Measurements from ENCODE around the gene ITGB5. TPM values are rescaled to one million over a fixed set of nuclear protein-coding genes. Genes with fewer than 3 reads are reported as not detected.

ITGB5 gene
- total and polyA plus RNA-seq, 2 donors (not counting 1 experiment from before 2014, with no cell fraction given) = 0.15 to 0.54 TPM

DNA sequence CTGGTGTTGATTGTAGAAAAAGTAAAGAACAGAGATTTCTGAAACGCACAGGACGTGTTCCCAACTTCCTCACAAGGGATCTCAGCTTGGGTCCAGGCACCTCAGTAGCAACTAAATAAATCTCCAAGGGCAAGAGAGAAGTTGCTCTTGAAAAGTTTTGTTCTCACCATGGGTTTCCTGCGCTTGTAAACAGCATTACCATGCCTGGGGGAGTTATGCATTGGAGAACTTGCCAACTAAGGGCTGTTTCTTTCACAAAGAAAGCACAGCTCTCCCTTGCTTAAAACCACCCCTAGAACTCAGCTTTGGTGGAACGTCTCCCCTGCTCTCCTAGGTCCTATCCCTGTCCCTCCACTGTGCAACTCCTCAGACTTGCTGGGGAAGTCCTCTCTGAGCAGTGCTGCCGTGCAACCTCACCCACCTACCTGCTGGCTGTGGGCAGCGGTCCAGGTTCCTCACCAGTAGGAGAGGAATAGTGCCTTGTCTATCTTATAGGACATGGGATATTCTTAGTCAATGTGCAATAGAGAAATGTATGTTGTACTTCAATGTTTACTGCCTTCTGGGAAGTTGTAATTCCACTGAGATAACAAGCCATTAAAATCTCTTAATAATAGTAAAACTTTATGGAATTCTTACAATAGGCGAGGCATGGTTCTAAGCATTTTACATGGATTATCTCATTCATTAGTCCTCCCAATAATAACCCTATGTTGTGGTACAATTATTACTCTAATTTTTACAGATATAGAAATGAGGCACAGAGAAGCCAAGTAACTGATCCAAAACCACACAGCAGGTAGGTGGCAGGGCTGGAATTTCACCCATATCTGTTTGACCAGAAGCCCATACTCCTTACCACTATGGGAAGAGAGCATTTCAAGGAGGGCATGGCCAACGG is 105.4 kb downstream of the ITGB5 start:
- POLR2A ChIA-PET = no interaction called here
- no peaks in the 10 kb centered on the region for H3K36me3 ChIP-seq (replicated peaks in 1 of 2; ENCODE audit: control extremely low read depth in 1 of 2, control insufficient read depth in 1 of 2, extremely low read depth in 1 of 2, insufficient read depth in 2 of 2, low read length in 1 of 2)
- no peak for DNase-seq
- H3K27ac ChIP-seq (ENCODE audit: low read length in 2 of 2) = no peak overlapping the region
- H4K20me1 ChIP-seq (ENCODE audit: control insufficient read depth, insufficient read depth, low read length, poor library complexity, severe bottlenecking) = no peaks in the 10 kb centered on the region
- CTCF ChIA-PET = interaction anchor here (3.2 kb wide), 1 partner anchor 21 kb away, joined by 13 read pairs; no protein-coding TSS in a partner anchor
- H3K9me3 ChIP-seq (ENCODE audit: control extremely low read depth in 1 of 3, control insufficient read depth in 2 of 3, insufficient read depth in 1 of 3, low read length in 2 of 3) = no peaks in the 10 kb centered on the region
- no peak overlapping the region for H3K4me2 ChIP-seq (replicated peaks; ENCODE audit: low read depth, low read length, poor library complexity, severe bottlenecking)
- no peaks in the 10 kb centered on the region for H3K79me2 ChIP-seq (ENCODE audit: control insufficient read depth, insufficient read depth, low read length)
- no peak for ATAC-seq (ENCODE audit: low read depth)
- TF ChIP-seq, protein P1, sequence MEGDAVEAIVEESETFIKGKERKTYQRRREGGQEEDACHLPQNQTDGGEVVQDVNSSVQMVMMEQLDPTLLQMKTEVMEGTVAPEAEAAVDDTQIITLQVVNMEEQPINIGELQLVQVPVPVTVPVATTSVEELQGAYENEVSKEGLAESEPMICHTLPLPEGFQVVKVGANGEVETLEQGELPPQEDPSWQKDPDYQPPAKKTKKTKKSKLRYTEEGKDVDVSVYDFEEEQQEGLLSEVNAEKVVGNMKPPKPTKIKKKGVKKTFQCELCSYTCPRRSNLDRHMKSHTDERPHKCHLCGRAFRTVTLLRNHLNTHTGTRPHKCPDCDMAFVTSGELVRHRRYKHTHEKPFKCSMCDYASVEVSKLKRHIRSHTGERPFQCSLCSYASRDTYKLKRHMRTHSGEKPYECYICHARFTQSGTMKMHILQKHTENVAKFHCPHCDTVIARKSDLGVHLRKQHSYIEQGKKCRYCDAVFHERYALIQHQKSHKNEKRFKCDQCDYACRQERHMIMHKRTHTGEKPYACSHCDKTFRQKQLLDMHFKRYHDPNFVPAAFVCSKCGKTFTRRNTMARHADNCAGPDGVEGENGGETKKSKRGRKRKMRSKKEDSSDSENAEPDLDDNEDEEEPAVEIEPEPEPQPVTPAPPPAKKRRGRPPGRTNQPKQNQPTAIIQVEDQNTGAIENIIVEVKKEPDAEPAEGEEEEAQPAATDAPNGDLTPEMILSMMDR (IDR thresholded peaks at IDR 0.05) = no peak
- no peak for TF ChIP-seq EZH2 (IDR thresholded peaks at IDR 0.05; ENCODE audit: borderline replicate concordance, insufficient read depth, low read depth, low read length, poor library complexity, severe bottlenecking)
- H3K27me3 Mint-ChIP-seq = peaks cover 25% of the 10 kb centered on the region
- H3K27me3 ChIP-seq (replicated peaks in 1 of 4; ENCODE audit: control extremely low read depth in 1 of 4, control insufficient read depth in 3 of 4, insufficient read depth in 4 of 4, low read length in 3 of 4) = no peaks in the 10 kb centered on the region
- H3K4me3 ChIP-seq (ENCODE audit: control extremely low read depth in 1 of 5, extremely low read depth in 1 of 5, insufficient read depth in 1 of 5, low read depth in 2 of 5, low read length in 4 of 5) = no peak overlapping the region
- no peaks in the 10 kb centered on the region for H3K4me1 Mint-ChIP-seq
- H3K27ac Mint-ChIP-seq = no peak overlapping the region
- intact Hi-C loops (cut with micrococcal nuclease) = no loop called here
- no peak overlapping the region for H2AFZ ChIP-seq (ENCODE audit: insufficient read depth, low read depth, low read length, poor library complexity, severe bottlenecking)
- WGBS (ENCODE audit: insufficient coverage) = 74% methylated on average over 3 of the region's 8 CpGs
- H3K4me1 ChIP-seq (ENCODE audit: control insufficient read depth in 2 of 2, insufficient read depth in 2 of 2, low read length in 2 of 2) = no peaks in the 10 kb centered on the region
- no peak overlapping the region for H3K9ac ChIP-seq (ENCODE audit: low read length)
- H3K9me3 Mint-ChIP-seq (ENCODE audit: insufficient read depth) = no peaks in the 10 kb centered on the region
- no peak overlapping the region for H3K4me3 Mint-ChIP-seq
